Endothelial cell of umbilical vein (primary cell): ENCODE measurements around the gene NIPA2.

ENCODE experiments used
- CTCF ChIP-seq, 2 donors: IDR thresholded peaks; 1 replicate in 1 of 2; 2 replicates in 1 of 2; pipeline ENCODE4 v1.5.1; 2011; ENCODE audit warnings: low read length in 2 of 2, mild to moderate bottlenecking in 2 of 2, moderate library complexity in 2 of 2, control low read depth in 1 of 2, inconsistent platforms in 1 of 2, low read depth in 1 of 2; ENCODE audit not compliant: insufficient read depth in 1 of 2; ENCODE audit errors: extremely low read depth in 1 of 2
- FOS ChIP-seq: IDR thresholded peaks from 2 replicates; pipeline ENCODE4 v1.6.1; 2011; ENCODE audit warnings: mild to moderate bottlenecking, low read length, moderate library complexity, borderline replicate concordance; ENCODE audit not compliant: insufficient read depth
- MAX ChIP-seq: IDR thresholded peaks from 2 replicates; pipeline ENCODE4 v1.6.1; 2011; ENCODE audit not compliant: insufficient read depth, insufficient read length
- MYC ChIP-seq: IDR thresholded peaks from one replicate; pipeline ENCODE4 v1.6.1; 2011; ENCODE audit warnings: mild to moderate bottlenecking, low read depth, low read length
- POLR2A ChIP-seq: IDR thresholded peaks from 2 replicates; pipeline ENCODE4 v1.6.1; 2012; ENCODE audit warnings: low read depth, mild to moderate bottlenecking, control low read depth, low read length

GRCh38 chr15:22904736-22905135, 66.3 kb downstream of the NIPA2 start:
- no peak for TF ChIP-seq POLR2A
- TF ChIP-seq MYC = no peak
- no peak for TF ChIP-seq CTCF (IDR thresholded peaks at IDR 0.05; ENCODE audit: extremely low read depth in 1 of 2, insufficient read depth in 1 of 2, low read depth in 1 of 2, low read length in 2 of 2)
- TF ChIP-seq MAX = no peak
- TF ChIP-seq FOS = no peak
